ENCODE measurements around the gene KRT33A. TPM values are rescaled to one million over a fixed set of nuclear protein-coding genes. Genes with fewer than 3 reads are reported as not detected.

Gene KRT33A
- polyA plus RNA-seq, 5 donors, result not detected

- DNase-seq, result no peak
Measured at GRCh38 chr17:41331606-41332005, 19.0 kb downstream of the KRT33A start.

DNA sequence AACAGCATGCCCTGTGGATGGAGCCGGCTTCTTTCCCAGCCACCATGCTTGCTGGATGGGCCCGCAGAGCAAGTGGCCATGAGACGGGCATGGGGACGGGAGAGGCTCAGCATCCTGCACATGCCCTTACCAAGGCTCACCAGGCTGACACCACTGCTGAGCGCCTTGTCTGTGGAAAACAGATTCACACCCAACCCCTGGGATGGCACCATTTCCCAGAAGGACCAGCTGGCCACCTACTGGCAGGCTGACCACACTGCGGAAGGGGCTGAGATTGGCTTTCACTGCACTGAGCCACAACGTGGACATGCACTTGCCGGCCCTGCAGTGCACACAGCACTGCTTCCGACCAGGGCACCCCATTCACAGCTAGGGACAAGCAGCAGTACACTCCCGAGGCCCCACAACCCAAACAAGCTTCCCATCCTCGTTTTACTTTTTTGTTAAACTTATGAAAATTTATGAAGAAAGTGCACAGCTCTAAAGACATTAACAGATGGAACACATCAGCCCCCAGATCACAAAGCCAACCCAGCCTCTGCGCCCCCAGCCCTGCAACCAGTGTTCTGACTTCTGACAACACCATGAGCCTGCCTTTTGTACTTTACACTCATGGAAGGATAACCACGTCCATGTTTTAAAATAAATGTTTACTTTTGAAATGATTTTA is 21.2 kb downstream of the KRT33A start:
- peak; percentile 36 to 52 for DNase-seq

DNA sequence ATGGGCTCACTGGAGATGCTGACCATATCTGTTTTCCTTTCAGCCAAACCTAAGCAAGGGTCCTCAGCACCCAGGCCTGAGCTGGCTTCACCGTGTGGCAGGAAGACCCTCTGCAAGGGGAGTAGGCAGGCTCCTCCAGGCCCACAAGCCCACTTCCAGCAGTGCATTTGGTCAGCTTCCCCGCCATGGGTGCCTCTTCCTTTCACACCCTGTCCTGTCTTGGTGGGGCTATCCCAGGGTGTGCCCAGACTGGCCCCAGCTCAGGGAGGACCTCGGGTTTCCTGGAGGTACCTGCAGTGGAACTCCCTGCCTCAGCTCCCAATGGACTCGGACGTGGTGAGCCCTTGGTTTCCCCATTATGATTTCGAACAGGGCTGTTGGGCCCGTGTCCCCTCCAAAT is 22.4 kb downstream of the KRT33A start:
- DNase-seq, result no peak

- DNase-seq, result no peak
Measured at GRCh38 chr17:41327411-41328120, 23.1 kb downstream of the KRT33A start.

DNA sequence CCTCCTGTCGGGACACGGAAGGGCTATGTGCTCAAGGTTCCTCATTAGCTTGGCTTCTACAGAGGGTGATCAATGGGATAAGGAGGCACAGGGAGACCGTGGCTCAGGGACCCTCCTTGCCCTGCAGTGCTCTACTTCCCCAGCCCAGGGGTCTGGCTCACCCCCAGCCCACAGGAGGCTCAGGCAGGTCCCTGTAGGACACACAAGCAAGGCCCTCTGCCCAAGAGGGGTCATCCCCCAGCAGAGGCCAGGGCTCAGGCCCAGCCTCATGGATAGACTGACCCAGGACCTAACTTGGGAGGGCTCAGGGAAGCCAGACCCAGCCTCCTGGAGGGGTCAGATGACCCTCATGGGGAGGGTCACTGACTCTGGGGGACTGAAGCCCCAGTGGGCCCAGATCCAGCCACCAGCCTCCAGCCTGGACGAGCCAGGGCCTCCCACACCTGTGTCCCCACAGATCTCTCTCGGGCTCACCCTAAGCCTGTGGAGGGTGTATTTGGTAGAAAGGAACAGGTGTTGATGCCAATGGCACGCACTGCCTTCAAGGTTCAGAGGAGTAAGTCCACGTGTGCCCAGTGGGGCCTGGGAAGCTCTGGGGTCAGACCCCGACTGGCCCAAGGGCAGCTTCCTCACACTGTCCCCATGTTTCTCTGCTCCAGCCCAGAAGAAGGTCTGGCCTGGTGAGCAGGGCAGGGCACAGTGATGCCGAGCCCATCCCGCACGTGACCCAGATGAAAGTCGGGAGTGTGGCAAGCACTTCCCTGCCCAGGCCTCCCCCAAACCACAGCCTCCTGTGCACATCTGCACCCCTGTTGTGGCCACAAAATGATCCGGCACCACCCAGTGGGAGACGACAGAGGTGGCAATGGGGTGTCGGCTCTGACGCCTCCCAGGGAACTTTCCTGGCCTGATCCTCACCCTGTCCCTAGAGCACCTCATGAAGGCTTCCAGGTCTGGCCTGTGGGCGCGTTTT is 24.2 kb downstream of the KRT33A start:
- DNase-seq, result no peak

GRCh38 chr17:41325611-41326010 is 25.0 kb downstream of the KRT33A start:
- DNase-seq, result no peak

GRCh38 chr17:41325126-41325525 is 25.5 kb downstream of the KRT33A start:
- DNase-seq, result no peak

- no peak for DNase-seq
Measured at GRCh38 chr17:41324180-41325075, 26.2 kb downstream of the KRT33A start.

DNA sequence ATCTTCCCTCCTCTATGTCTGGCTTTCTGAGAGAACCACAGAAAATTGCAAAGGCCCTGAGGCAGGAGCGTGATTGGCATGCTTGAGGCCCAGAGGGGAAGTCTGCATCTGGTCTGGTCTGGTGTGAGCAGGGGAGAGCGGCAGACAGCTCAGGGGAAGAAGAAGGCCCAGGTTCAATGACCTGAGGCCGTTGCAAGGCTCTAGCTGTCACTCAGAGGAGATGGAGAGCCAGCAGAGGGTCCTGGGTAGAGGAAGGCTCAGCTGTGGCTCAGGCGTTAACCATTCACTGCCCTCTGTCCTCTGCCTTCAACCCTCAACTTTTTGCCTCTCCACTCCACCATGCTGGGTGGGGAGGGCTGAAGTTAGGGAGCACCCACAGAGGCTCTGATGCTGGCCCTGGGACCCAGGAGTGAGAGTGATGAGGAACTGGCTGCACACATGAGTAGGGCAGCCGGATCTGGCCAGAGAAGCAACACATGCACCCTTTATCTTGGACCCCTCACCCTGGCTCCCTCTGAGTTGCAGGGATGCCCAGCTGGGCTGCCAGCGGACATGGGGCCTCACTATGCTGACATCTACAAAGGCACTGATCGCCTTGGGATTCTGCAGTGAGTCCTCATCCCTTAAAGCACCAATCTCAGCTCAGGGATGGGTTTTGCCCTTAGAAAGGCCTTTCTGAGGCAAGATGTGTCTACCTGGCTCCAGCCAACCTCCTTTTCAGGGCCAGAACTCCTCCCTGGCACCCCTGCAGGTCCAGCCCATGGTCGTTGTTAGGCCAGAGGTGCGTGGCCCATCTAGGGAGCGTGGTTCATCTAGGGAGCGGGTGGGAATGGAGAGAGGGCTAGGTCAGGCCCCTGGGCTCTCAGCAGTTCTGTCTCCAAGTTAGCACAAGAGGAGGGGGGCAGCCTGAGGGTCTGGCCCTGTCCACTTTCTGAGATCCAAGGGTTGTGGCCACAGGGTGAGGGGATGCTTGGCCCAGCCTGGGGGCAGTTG is 27.4 kb downstream of the KRT33A start:
- no peak for DNase-seq

DNA sequence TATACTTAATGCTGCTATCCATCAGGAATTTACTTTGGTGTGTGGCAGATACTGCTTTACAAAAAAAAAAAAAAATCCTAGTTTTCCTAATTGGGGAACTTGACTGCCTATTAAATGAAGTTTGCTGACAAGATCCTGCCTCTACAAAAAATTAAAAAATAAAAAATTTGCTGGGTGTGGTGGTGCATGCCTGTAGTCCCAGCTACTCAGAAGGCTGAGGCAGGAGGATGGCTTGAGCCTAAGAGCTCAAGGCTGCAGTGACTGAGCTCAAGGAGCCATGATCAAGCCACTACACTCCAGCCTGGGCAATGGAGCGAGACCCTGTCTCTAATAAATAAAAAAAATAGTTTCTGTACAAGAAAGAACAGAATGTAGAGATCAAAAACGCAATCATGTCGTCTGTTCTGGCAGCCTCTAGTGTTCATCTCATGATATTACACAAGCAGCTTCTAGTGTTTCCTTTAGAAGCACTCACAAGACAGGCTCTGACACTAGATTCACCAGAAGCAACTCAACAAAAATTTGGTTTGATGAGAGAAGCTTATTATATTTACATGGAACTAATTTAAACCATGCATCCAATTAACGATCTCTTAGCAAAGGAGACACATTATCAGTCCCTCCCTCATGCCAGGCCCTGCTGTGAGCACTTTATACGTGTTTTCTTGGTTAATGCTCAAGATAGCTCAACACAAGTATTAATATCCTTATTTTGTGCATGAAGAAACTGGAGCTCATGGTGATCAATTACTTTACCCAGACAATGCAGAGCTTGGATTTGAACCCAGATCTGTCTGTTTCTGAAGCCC is 28.3 kb downstream of the KRT33A start:
- DNase-seq, result peak; percentile 11 to 22

- DNase-seq, result no peak
Measured at GRCh38 chr17:41318231-41318630, 32.4 kb downstream of the KRT33A start.

DNA sequence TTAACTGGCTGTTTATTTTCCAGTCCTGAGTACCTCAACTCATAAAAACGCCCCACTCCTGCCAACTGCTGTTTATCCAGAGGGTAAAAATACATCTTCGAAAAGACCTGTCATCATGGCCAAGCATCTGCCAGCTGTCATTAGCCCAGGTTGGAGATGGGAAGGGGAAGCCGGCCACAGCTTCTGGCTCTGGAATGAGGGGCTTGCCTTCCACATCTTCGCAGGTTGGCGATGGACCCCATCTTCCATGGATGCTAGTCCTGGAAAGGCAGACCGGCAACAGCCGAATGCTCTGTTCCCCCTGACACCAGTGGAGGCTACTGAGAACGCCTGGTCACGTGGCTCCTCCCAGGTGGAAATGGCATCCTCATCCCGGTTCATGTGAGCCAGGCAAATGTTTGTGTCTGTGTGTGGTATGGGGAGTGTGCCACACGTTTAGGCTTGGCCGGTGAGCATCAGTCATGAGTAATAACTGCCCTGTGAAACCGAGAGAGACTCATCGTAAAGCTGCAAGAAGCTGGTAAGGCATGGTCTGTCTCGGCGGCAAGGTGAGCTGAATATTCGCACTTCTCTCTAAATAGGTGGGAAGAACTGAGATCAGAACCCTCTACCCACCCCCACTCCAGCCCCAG is 34.7 kb downstream of the KRT33A start:
- DNase-seq, result no peak

- DNase-seq, result no peak
Measured at GRCh38 chr17:41315204-41315794, 35.3 kb downstream of the KRT33A start, which contains the start of gene KRTAP17-1. KRTAP17-1 (minus strand) TSS chr17:41315710; CDS start chr17:41315650, 60 bp downstream.

- DNase-seq, result no peak
Measured at GRCh38 chr17:41311111-41311510, 39.5 kb downstream of the KRT33A start.

DNA sequence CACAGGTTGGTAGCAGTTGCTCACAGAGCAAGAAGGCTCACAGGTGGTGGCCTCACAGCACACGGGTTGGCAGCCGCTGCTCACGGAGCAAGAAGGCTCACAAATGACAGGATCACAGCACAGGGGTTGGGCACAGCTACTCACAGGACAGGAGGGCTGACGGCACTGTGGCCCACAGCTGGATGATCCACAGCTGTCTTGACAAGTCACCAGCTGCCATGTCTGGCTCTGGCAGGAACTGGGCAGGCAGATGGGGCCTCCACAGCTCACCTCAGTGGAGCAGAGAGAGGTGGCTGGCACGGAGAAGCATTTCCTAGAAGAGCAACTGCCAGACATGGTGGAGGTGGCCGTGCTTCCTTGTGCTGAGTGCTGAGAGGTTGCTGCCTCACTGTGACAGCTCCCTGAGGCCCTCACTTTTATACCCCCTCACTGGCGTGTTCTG is 41.7 kb downstream of the KRT33A start, which contains the start of gene KRTAP16-1:
TSS of gene KRTAP16-1 (minus strand) at position 392 of the 442 bp plus-strand sequence. CDS start at position 336, 56 bp downstream.
- no peak for DNase-seq

- no peak for DNase-seq
Measured at GRCh38 chr17:41308251-41308917, 42.2 kb downstream of the KRT33A start.

- no peak for DNase-seq
Measured at GRCh38 chr17:41307647-41308046, 43.0 kb downstream of the KRT33A start.

All from right lung (tissue), 5 donors.